Skeletal muscle tissue (tissue), 4 donors: ENCODE data around the gene GAS7. TPM values are rescaled to one million over a fixed set of nuclear protein-coding genes. Genes with fewer than 3 reads are reported as not detected.

Experiments used
- H3K27ac ChIP-seq: one replicate; pipeline ENCODE4 v1.7.0; 2013; ENCODE audit warnings: mild to moderate bottlenecking, low read depth, low read length, inconsistent platforms
- H3K27me3 ChIP-seq, 3 donors: one replicate each; pipeline ENCODE4 v1.7.0; 2013; ENCODE audit warnings: low read length in 3 of 3; ENCODE audit not compliant: control insufficient read depth in 3 of 3, insufficient read depth in 3 of 3
- H3K36me3 ChIP-seq, 3 donors: one replicate each; pipeline ENCODE4 v1.7.0; 2013; ENCODE audit warnings: low read length in 3 of 3; ENCODE audit not compliant: control insufficient read depth in 3 of 3, insufficient read depth in 3 of 3
- H3K4me1 ChIP-seq, 3 donors: one replicate each; pipeline ENCODE4 v1.7.0; 2013; ENCODE audit warnings: low read length in 3 of 3, mild to moderate bottlenecking in 3 of 3; ENCODE audit not compliant: control insufficient read depth in 3 of 3, insufficient read depth in 3 of 3
- H3K4me3 ChIP-seq, 3 donors: one replicate each; pipeline ENCODE4 v1.7.0; 2013; ENCODE audit warnings: low read length in 3 of 3
- H3K9ac ChIP-seq, 3 donors: one replicate each; pipeline ENCODE4 v1.7.0; 2013; ENCODE audit warnings: low read length in 3 of 3, mild to moderate bottlenecking in 3 of 3, moderate library complexity in 2 of 3, low read depth in 1 of 3
- H3K9me3 ChIP-seq, 3 donors: one replicate each; pipeline ENCODE4 v1.7.0; 2013; ENCODE audit warnings: low read length in 3 of 3; ENCODE audit not compliant: control insufficient read depth in 3 of 3
- total RNA-seq: library from RNA; depleted of rRNA; stranded (reverse); fragments of >200 nt; gene quantifications from one replicate; pipeline ENCODE4 v1.2.3, GENCODE V29; 2014
- donor health status: Osteomylitis.

The GAS7 gene
- total RNA-seq, 1 donor from 2014 or later: 58.5 TPM

DNA sequence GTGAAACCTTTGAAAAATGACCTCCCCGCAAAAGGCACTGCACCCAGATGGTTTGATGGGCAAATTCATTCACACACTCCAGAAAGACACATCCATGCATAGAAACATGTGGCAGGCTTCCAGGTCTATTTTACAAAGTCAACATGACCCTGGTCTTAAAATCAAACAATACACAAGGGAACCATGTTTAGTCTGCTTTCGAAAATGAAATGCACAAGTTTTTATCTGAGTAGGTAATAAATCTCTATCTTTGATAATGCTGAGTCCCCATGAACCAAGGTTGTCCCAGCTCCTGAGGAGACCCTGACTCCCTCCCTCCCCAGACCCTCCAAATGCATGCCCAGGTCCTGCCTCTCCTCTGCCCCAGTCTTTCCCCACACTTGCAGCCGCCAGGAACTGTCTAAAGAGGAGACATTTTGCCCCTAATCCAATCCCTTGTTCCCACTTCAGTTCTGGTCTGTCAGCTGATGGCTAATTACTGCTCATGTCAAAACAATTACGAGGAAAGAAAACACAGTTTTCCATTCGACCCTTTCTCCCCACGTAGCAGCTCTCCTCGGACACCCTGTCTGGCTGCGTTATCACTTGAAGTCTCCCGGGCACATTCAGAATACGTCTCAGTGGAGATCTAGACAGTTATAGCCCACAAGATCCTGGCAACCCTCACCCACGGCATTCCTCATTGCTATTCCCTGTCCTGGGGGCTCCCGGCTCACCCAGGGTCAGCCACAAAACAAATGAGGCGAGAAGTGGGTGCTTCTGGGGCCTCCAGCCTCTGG lies 224.5 kb downstream of the GAS7 start:
- no peak overlapping the region for H3K9ac ChIP-seq
- H3K27me3 ChIP-seq: peaks cover 0 to 4% (median 4%) of the 10 kb centered on the region in 3 donors
- peaks cover 3 to 8% (median 6%) of the 10 kb centered on the region in 3 donors for H3K4me1 ChIP-seq
- H3K27ac ChIP-seq: peak overlapping the region; percentile 64
- no peaks in the 10 kb centered on the region for H3K9me3 ChIP-seq
- H3K4me3 ChIP-seq: no peak overlapping the region
- H3K36me3 ChIP-seq: no peaks in the 10 kb centered on the region

GRCh38 chr17:9971991-9972390 lies 226.4 kb downstream of the GAS7 start:
- Histone ChIP-seq H3K4me3 (no peak overlapping the region), H3K9ac (no peak overlapping the region), H3K36me3 (no peaks in the 10 kb centered on the region), H3K27ac (no peak overlapping the region), H3K27me3 (peaks cover 0 to 4% (median 4%) of the 10 kb centered on the region in 3 donors), H3K9me3 (no peaks in the 10 kb centered on the region), H3K4me1 (peaks cover 3 to 8% (median 6%) of the 10 kb centered on the region in 3 donors)

GRCh38 chr17:9969301-9969935 lies 229.0 kb downstream of the GAS7 start:
- H3K9ac ChIP-seq: no peak overlapping the region
- H3K4me1 ChIP-seq: peaks cover 3 to 8% (median 6%) of the 10 kb centered on the region in 3 donors

DNA sequence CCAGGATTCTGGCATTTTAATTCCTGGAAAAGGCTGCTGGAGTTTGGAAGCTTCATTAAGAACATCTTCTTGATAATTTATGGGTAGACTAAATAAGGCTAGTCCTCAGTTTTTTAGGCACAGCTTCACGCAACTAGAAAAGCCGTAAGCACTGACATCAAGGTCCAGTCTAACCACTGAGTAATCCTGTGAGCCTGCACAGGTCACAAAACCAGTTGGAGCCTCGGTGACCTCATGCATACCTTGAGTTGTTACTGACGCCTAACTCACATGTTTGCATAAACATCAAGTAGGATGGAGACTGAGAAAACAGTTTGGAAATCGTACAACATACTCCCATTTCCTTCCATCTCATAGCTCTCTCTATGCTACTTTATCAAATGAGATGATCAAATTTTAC lies 229.5 kb downstream of the GAS7 start:
- H3K36me3 ChIP-seq: no peaks in the 10 kb centered on the region
- H3K9me3 ChIP-seq: no peaks in the 10 kb centered on the region
- H3K27ac ChIP-seq: no peak overlapping the region
- H3K4me1 ChIP-seq: peaks cover 3 to 8% (median 5%) of the 10 kb centered on the region in 3 donors
- H3K4me3 ChIP-seq: no peak overlapping the region
- H3K27me3 ChIP-seq: peaks cover 0 to 4% (median 4%) of the 10 kb centered on the region in 3 donors
- no peak overlapping the region for H3K9ac ChIP-seq

More at GRCh38 chr17:9969301-9969935, 229.0 kb downstream of the GAS7 start:
- Histone ChIP-seq H3K27ac (no peak overlapping the region), H3K27me3 (peaks cover 0 to 4% (median 4%) of the 10 kb centered on the region in 3 donors), H3K9me3 (no peaks in the 10 kb centered on the region), H3K4me3 (no peak overlapping the region), H3K36me3 (no peaks in the 10 kb centered on the region)

GRCh38 chr17:9968008-9968407 lies 230.4 kb downstream of the GAS7 start:
- Histone ChIP-seq H3K27ac (no peak overlapping the region), H3K36me3 (no peaks in the 10 kb centered on the region), H3K4me3 (no peak overlapping the region), H3K27me3 (peaks cover 0 to 4% (median 4%) of the 10 kb centered on the region in 3 donors), H3K9ac (no peak overlapping the region), H3K4me1 (peaks cover 3 to 8% (median 3%) of the 10 kb centered on the region in 3 donors), H3K9me3 (no peaks in the 10 kb centered on the region)

GRCh38 chr17:9959377-9959981 lies 238.9 kb downstream of the GAS7 start:
- H3K27ac ChIP-seq: no peak overlapping the region
- peak overlapping the region in 1 of 3 donors; percentile 7 for H3K4me3 ChIP-seq
- H3K9me3 ChIP-seq: no peaks in the 10 kb centered on the region
- peaks cover 8 to 23% (median 17%) of the 10 kb centered on the region in 3 donors for H3K27me3 ChIP-seq
- peaks cover 0 to 2% (median 0%) of the 10 kb centered on the region in 3 donors for H3K36me3 ChIP-seq
- peak overlapping the region in 1 of 3 donors; percentile 11 for H3K9ac ChIP-seq
- H3K4me1 ChIP-seq: peaks cover 0 to 2% (median 0%) of the 10 kb centered on the region in 3 donors

DNA sequence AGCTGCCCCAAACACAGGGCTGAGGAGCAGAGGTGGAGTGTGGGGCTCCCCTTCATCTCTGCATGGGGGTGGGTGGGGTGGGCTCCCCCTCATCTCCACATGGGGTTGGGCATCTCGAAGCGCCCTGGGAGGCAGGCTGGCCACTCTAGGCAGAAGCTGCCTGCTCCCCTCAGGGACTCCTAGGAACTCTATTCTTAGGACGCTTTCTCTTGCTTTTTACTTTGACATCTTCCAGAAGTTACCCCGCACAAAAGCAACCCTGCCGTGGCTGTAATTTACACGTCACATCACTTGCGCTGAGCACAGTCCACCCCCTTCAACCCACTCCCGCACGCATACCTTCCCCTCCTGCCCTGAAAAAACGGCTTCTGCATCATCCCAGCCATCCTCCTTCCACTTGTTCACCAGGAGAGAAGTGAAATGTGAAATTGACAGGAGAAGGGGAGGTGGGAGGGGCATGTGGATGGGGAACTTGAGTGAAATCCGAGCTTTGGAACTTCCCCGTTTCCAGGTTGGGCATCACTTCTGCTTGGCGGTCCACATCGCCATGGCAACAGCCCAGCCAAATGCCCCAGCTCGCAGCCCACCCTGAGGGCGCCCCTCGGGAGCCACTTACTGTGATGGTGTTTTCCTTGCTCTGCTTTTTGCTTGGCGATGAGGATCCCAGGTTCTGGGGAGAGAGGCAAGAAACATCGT lies 239.7 kb downstream of the GAS7 start:
- Histone ChIP-seq H3K4me3 (no peak overlapping the region), H3K9ac (no peak overlapping the region), H3K27me3 (peaks cover 8 to 23% (median 17%) of the 10 kb centered on the region in 3 donors), H3K27ac (no peak overlapping the region), H3K4me1 (peaks cover 0 to 2% (median 0%) of the 10 kb centered on the region in 3 donors), H3K36me3 (peaks cover 0 to 2% (median 0%) of the 10 kb centered on the region in 3 donors), H3K9me3 (no peaks in the 10 kb centered on the region)

DNA sequence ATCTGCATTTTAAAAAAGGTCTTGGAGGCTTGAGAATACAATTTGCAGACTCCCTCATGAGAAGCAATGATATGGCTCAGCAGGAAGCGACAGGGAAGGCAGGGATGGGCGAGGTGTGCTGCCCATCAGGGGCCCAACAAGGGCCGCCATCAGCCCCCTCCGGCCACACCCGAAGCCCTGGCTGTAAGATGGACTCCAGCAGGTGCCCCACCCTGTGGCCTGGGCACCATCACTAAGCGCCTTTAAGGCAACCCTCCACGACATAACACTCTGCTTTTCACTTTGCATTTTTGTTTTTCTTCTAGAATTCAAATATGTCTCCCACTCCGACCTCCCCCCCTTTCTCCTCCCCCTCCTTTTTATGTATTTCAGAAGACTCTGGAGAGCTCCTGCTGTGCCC lies 241.2 kb downstream of the GAS7 start:
- Histone ChIP-seq H3K4me3 (no peak overlapping the region), H3K36me3 (peaks cover 0 to 2% (median 0%) of the 10 kb centered on the region in 3 donors), H3K4me1 (peaks cover 0 to 2% (median 0%) of the 10 kb centered on the region in 3 donors), H3K27ac (no peak overlapping the region), H3K27me3 (peaks cover 8 to 23% (median 17%) of the 10 kb centered on the region in 3 donors), H3K9ac (no peak overlapping the region), H3K9me3 (no peaks in the 10 kb centered on the region)

DNA sequence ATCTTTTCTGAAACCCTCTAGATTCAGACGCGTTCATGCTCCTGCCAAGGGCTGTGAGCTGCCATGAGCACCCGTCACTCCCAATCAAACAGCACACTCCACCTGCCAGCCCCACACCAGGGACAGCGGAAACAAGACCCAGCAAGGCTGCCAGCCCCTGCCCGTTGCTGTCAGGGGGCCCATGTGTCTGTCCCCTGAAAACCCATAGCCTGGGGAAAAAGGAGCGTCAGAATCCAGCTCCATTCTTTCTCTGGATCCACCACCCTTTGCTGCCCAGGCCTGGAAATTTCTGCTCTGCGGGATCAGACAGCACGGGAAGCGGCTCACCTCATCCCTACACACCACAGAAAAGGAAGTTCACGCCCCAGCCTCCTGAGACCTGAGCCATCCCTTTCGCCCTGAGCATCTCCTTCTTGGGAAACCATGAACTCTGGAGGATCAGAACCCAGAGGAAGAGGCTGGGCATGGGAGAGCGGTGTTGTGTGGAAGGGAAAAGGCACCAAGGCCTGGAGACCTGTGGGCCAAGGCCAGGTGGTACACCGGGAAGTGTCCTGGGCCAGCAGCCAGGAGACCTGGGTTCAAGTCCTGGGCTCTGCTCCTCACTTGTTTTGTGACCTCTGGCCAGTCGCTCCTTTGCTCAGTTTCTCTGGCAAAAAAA lies 241.8 kb downstream of the GAS7 start:
- Histone ChIP-seq H3K4me1 (peaks cover 0 to 2% (median 0%) of the 10 kb centered on the region in 3 donors), H3K27me3 (peaks cover 8 to 23% (median 17%) of the 10 kb centered on the region in 3 donors), H3K36me3 (peaks cover 0 to 2% (median 0%) of the 10 kb centered on the region in 3 donors), H3K9ac (no peak overlapping the region), H3K4me3 (no peak overlapping the region), H3K9me3 (no peaks in the 10 kb centered on the region), H3K27ac (no peak overlapping the region)
